ENCODE data around the gene SELENOV.

The SELENOV gene

GRCh38 chr19:39540333-39540673, 25.4 kb downstream of the SELENOV start:
- no peak for DNase-seq (ENCODE audit: low spot score)
- TF ChIP-seq, protein P1, sequence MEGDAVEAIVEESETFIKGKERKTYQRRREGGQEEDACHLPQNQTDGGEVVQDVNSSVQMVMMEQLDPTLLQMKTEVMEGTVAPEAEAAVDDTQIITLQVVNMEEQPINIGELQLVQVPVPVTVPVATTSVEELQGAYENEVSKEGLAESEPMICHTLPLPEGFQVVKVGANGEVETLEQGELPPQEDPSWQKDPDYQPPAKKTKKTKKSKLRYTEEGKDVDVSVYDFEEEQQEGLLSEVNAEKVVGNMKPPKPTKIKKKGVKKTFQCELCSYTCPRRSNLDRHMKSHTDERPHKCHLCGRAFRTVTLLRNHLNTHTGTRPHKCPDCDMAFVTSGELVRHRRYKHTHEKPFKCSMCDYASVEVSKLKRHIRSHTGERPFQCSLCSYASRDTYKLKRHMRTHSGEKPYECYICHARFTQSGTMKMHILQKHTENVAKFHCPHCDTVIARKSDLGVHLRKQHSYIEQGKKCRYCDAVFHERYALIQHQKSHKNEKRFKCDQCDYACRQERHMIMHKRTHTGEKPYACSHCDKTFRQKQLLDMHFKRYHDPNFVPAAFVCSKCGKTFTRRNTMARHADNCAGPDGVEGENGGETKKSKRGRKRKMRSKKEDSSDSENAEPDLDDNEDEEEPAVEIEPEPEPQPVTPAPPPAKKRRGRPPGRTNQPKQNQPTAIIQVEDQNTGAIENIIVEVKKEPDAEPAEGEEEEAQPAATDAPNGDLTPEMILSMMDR (IDR thresholded peaks at IDR 0.05; ENCODE audit: borderline replicate concordance, control extremely low read depth, extremely low read depth, insufficient read depth, missing control alignments), result no peak
- in situ Hi-C loops (cut with MboI; ENCODE audit: low sequenced_read_pairs, unreplicated experiment), result no loop called here

- TF ChIP-seq, protein P1 (IDR thresholded peaks at IDR 0.05; ENCODE audit: borderline replicate concordance, control extremely low read depth, extremely low read depth, insufficient read depth, missing control alignments), result no peak
- in situ Hi-C loops (cut with MboI; ENCODE audit: low sequenced_read_pairs, unreplicated experiment), result no loop called here
- DNase-seq (ENCODE audit: low spot score), result no peak
Measured at GRCh38 chr19:39542206-39542605, 27.3 kb downstream of the SELENOV start.

DNA sequence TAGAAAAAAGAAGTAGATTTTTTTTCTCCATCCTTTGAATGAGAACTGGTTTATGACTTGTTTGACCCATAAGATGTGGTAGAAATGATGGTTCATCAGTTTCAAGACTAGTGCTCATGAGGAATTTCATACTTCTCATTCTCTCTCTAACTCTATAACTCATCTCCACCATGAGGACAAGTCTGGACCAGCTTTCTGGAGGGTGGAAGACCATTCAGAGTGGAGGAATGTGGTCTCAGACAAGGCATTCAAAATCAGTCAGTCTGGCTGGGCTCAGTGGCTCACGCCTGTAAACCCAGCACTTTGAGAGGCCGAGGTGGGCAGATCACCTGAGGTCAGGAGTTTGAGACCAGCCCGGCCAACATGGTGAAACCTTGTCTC, 28.5 kb downstream of the SELENOV start:
- in situ Hi-C loops (cut with MboI; ENCODE audit: low sequenced_read_pairs, unreplicated experiment), result no loop called here
- DNase-seq (ENCODE audit: low spot score), result no peak
- TF ChIP-seq, protein P1 (IDR thresholded peaks at IDR 0.05; ENCODE audit: borderline replicate concordance, control extremely low read depth, extremely low read depth, insufficient read depth, missing control alignments), result no peak

GRCh38 chr19:39544226-39544903, 29.4 kb downstream of the SELENOV start:
- TF ChIP-seq, protein P1 (IDR thresholded peaks at IDR 0.05; ENCODE audit: borderline replicate concordance, control extremely low read depth, extremely low read depth, insufficient read depth, missing control alignments), result no peak
- DNase-seq (ENCODE audit: low spot score), result no peak
- in situ Hi-C loops (cut with MboI; ENCODE audit: low sequenced_read_pairs, unreplicated experiment), result no loop called here

GRCh38 chr19:39544911-39545310, 30.0 kb downstream of the SELENOV start:
- no peak for DNase-seq (ENCODE audit: low spot score)
- in situ Hi-C loops (cut with MboI; ENCODE audit: low sequenced_read_pairs, unreplicated experiment), result loop anchor here (5.0 kb wide), 1 partner anchor 127 kb away; no protein-coding TSS in a partner anchor
- TF ChIP-seq, protein P1 (IDR thresholded peaks at IDR 0.05; ENCODE audit: borderline replicate concordance, control extremely low read depth, extremely low read depth, insufficient read depth, missing control alignments), result no peak

DNA sequence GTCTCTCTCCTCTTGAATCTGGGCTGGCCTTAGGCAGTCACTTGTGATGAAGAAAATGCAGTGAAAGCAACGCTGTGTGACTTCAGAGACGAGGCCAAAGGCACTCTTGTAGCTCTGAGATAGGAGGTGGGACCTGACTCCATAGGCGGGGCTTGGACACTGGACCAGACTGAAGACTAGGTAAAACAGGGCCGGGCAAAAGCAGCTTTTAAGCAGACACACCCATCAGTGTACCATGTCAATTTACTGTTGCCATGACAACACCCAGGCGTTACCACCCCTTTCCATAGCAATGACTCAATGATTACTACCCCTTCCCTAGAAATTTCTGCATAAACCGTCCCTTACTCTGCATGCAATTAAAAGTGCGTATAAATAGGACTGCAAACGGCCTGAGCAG, 31.7 kb downstream of the SELENOV start:
- TF ChIP-seq, protein P1 (IDR thresholded peaks at IDR 0.05; ENCODE audit: borderline replicate concordance, control extremely low read depth, extremely low read depth, insufficient read depth, missing control alignments), result no peak
- in situ Hi-C loops (cut with MboI; ENCODE audit: low sequenced_read_pairs, unreplicated experiment), result loop anchor here (5.0 kb wide), 1 partner anchor 126 kb away; no protein-coding TSS in a partner anchor
- DNase-seq (ENCODE audit: low spot score), result no peak
